Gastrocnemius medialis (tissue), 4 donors: ENCODE data around the gene DISC1.

Experiments used
- CTCF ChIP-seq, 5 experiments: fragments of 450-650 bp in 3 of 5; fragments of 200-600 bp in 2 of 5; sonication (generic) in 2 of 5; IDR thresholded peaks in 4 of 5; conservative IDR thresholded peaks in 1 of 5; 1 replicate in 4 of 5; 2 replicates in 1 of 5; pipeline ENCODE4 v1.5.1; 2016 to 2019; ENCODE audit warnings: antibody characterized with exemption in 5 of 5, mild to moderate bottlenecking in 3 of 5, moderate library complexity in 3 of 5
- POLR2A ChIP-seq, 2 donors: fragments of 450-650 bp; IDR thresholded peaks; one replicate each; pipeline ENCODE4 v1.6.1; 2017; ENCODE audit warnings: antibody characterized with exemption in 2 of 2, mild to moderate bottlenecking in 2 of 2, moderate library complexity in 2 of 2

GRCh38 chr1:231964241-231964640 lies 337.7 kb downstream of the DISC1 start:
- TF ChIP-seq CTCF (IDR thresholded peaks at IDR 0.05 in 4 of 5, conservative IDR thresholded peaks at IDR 0.05 in 1 of 5) (no peak), POLR2A (IDR thresholded peaks at IDR 0.05) (no peak)
